BJ (cell line): ENCODE data around the gene UBE2D3. TPM values are rescaled to one million over a fixed set of nuclear protein-coding genes. Genes with fewer than 3 reads are reported as not detected.

Experiments used
- CTCF ChIA-PET: fragments of 350-600 bp; formaldehyde crosslinking; extraction: SDS; loops from one replicate; lab custom pipeline; 2021; ENCODE audit warnings: antibody characterized with exemption, inconsistent platforms; lab: Yijun Ruan, JAX
- POLR2A ChIA-PET: fragments of 300-600 bp; sonication (Branson Sonifier 250); formaldehyde crosslinking; extraction: SDS; loops from one replicate; lab custom pipeline; 2021; ENCODE audit warnings: antibody characterized with exemption; lab: Charles Lee
- DNase-seq: peaks from one replicate; pipeline ENCODE4 v3.0.0-alpha.2; 2011; ENCODE audit warnings: low read depth
- H3K27me3 ChIP-seq: 2 replicates; pipeline ENCODE4 v1.6.0; 2011; ENCODE audit warnings: low read length; ENCODE audit not compliant: control insufficient read depth, insufficient read depth
- H3K36me3 ChIP-seq: 2 replicates; pipeline ENCODE4 v1.5.1; 2011; ENCODE audit warnings: low read length; ENCODE audit not compliant: control insufficient read depth, insufficient read depth
- H3K4me3 ChIP-seq: 2 replicates; pipeline ENCODE4 v1.5.1; 2011; ENCODE audit warnings: low read depth, mild to moderate bottlenecking, control low read depth, low read length
- polyA plus RNA-seq: library from polyadenylated mRNA; depleted of rRNA; stranded (reverse); fragments of >200 nt; gene quantifications from 2 replicates; pipeline ENCODE4 v1.2.3, GENCODE V29; 2011; rRNA removed
- small RNA-seq: library from RNA; depleted of rRNA; stranded (forward); fragments of <200 nt; gene quantifications from one replicate; pipeline ENCODE3, GENCODE V24; 2012; ENCODE audit warnings: low replicate concordance, low read depth; ENCODE audit not compliant: insufficient read length
- TF ChIP-seq, protein P1 (sequence below): IDR thresholded peaks from 2 replicates; pipeline ENCODE4 v1.5.1; 2011; ENCODE audit warnings: low read depth, mild to moderate bottlenecking, control low read depth, inconsistent platforms, low read length, moderate library complexity; ENCODE audit not compliant: insufficient read depth

UBE2D3 gene
- polyA plus RNA-seq, 1 experiment: 298 TPM

- Histone ChIP-seq H3K4me3 (no peak overlapping the region), H3K27me3 (no peaks in the 10 kb centered on the region), H3K36me3 (no peaks in the 10 kb centered on the region)
- CTCF ChIA-PET: no interaction called here
- no peak for DNase-seq
- TF ChIP-seq, protein P1, sequence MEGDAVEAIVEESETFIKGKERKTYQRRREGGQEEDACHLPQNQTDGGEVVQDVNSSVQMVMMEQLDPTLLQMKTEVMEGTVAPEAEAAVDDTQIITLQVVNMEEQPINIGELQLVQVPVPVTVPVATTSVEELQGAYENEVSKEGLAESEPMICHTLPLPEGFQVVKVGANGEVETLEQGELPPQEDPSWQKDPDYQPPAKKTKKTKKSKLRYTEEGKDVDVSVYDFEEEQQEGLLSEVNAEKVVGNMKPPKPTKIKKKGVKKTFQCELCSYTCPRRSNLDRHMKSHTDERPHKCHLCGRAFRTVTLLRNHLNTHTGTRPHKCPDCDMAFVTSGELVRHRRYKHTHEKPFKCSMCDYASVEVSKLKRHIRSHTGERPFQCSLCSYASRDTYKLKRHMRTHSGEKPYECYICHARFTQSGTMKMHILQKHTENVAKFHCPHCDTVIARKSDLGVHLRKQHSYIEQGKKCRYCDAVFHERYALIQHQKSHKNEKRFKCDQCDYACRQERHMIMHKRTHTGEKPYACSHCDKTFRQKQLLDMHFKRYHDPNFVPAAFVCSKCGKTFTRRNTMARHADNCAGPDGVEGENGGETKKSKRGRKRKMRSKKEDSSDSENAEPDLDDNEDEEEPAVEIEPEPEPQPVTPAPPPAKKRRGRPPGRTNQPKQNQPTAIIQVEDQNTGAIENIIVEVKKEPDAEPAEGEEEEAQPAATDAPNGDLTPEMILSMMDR: no peak
- POLR2A ChIA-PET: no interaction called here
These were observed 68.8 kb downstream of the UBE2D3 start for GRCh38 chr4:102758241-102759160.

DNA sequence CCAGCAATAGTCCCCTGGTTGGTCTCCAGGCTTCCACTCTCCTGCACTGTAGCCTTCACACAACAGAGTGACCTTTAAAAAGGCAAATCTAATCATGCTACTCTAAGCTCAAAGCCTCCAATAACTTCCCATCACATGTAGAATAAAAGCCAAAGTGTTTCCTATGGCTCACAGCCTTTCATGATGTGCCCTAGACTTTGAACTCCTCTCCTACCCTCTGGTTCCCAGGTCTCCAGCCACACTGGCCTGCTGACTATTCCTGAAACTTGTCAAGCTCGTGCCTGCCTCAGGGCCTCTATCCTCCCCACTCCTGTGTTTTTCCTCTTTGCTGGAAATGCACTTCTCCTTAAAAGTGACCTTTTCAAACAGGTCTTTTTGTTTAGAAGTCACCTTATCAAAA lies 69.7 kb downstream of the UBE2D3 start:
- ChIA-PET POLR2A (no interaction called here), CTCF (interaction anchor here (1.2 kb wide), 1 partner anchor 10 kb away, joined by 3 read pairs; no protein-coding TSS in a partner anchor)
- TF ChIP-seq, protein P1: no peak
- Histone ChIP-seq H3K4me3 (no peak overlapping the region), H3K36me3 (no peaks in the 10 kb centered on the region), H3K27me3 (no peaks in the 10 kb centered on the region)
- no peak for DNase-seq

DNA sequence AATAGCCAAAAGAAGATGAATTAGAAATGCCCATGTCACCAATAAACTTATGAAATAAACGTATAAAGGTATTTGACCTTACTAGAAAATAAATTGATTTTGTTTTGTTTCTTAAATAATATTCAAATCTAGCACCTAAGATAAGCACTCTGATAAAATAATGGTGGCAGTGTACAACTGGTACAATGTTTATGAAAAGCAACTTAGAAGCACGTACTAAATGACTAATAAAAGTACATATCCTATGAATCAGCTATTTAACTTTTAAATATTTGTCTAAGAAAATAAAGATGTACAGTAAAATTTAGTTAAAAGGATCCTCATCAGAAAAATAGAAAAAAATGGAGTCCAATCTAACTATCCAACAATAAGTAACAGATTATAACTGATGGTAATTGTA lies 73.3 kb downstream of the UBE2D3 start:
- DNase-seq: no peak
- Histone ChIP-seq H3K27me3 (no peaks in the 10 kb centered on the region), H3K4me3 (no peak overlapping the region), H3K36me3 (no peaks in the 10 kb centered on the region)
- TF ChIP-seq, protein P1: no peak
- CTCF ChIA-PET: no interaction called here
- POLR2A ChIA-PET: no interaction called here

GRCh38 chr4:102751941-102752340 lies 75.4 kb downstream of the UBE2D3 start:
- POLR2A ChIA-PET: no interaction called here
- TF ChIP-seq, protein P1: no peak
- CTCF ChIA-PET: no interaction called here

More at GRCh38 chr4:102751941-102752340, 75.4 kb downstream of the UBE2D3 start:
- Histone ChIP-seq H3K36me3 (no peaks in the 10 kb centered on the region), H3K27me3 (no peaks in the 10 kb centered on the region), H3K4me3 (no peak overlapping the region)
- no peak for DNase-seq

Small RNAs within 50 kb of the gene (small RNA-seq; reads per million reads assigned to genes)
- not detected for gene RNU7-151P

Other genes starting within 250 kb of the UBE2D3 start
- 6.3 and 8.6 TPM in 2 replicates for gene MANBA, start 66.6 kb downstream of the UBE2D3 start, polyA plus RNA-seq
- gene CISD2, start 41.4 kb upstream of the UBE2D3 start, polyA plus RNA-seq: 23.0 and 32.2 TPM in 2 replicates
- gene SLC9B1, start 192.2 kb upstream of the UBE2D3 start, polyA plus RNA-seq: 0.07 and 0.25 TPM in 2 replicates
- gene SLC9B2, start 249.2 kb upstream of the UBE2D3 start, polyA plus RNA-seq: 12.6 and 15.9 TPM in 2 replicates